GM11168 (cell line): ENCODE data around the gene STX12.
"Not testable (repeated sequence)": the region's sequence is repeated elsewhere in the genome, so short reads cannot be mapped to it uniquely, and the experiment has no call there.

Experiments used
- in situ Hi-C: fragments of 300-500 bp; cut with MboI; formaldehyde crosslinking; loops from one replicate; pipeline ENCODE4 v1.12.0; 2022; ENCODE audit warnings: low sequenced_read_pairs; ENCODE audit not compliant: unreplicated experiment

Gene STX12

GRCh38 chr1:27823784-27824183 is 50.8 kb downstream of the STX12 start:
- in situ Hi-C loops: no loop called here

DNA sequence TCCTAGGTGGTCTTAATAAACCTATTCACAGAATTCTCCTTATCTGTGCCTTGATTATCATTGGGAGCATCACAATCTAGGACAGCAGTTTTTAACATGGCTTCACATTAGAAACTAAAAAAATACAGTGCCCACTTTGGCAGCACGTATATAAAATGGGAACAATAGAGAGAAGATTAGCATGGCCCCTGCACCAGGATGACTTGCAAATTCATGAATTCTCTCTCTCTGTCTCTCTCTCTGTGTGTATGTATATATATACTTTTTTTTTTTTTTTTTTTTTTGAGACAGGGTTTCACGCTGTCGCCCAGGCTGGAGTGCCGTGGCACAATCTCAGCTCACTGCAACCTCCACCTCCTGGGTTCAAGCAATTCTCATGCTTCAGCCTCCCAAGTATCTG is 51.4 kb downstream of the STX12 start:
- in situ Hi-C loops: no loop called here

DNA sequence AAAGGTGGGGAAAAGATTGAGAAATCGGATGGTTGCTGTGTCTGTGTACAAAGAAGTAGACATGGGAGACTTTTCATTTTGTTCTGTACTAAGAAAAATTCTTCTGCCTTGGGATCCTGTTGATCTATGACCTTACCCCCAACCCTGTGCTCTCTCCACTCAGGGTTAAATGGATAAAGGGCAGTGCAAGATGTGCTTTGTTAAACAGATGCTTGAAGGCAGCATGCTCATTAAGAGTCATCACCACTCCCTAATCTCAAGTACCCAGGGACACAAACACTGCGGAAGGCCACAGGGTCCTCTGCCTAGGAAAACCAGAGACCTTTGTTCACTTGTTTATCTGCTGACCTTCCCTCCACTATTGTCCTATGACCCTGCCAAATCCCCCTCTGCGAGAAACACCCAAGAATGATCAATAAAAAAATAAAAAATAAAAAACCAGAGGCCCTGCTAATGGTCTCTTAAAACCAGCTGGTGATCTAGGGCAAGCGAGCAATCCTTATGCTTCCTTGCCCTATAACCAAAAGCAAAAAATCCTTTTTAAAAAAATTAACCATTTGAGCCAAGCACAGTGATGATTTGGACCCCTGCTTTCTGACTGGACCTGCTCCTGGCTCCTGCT is 56.4 kb downstream of the STX12 start:
- in situ Hi-C loops: not testable (repeated sequence)

DNA sequence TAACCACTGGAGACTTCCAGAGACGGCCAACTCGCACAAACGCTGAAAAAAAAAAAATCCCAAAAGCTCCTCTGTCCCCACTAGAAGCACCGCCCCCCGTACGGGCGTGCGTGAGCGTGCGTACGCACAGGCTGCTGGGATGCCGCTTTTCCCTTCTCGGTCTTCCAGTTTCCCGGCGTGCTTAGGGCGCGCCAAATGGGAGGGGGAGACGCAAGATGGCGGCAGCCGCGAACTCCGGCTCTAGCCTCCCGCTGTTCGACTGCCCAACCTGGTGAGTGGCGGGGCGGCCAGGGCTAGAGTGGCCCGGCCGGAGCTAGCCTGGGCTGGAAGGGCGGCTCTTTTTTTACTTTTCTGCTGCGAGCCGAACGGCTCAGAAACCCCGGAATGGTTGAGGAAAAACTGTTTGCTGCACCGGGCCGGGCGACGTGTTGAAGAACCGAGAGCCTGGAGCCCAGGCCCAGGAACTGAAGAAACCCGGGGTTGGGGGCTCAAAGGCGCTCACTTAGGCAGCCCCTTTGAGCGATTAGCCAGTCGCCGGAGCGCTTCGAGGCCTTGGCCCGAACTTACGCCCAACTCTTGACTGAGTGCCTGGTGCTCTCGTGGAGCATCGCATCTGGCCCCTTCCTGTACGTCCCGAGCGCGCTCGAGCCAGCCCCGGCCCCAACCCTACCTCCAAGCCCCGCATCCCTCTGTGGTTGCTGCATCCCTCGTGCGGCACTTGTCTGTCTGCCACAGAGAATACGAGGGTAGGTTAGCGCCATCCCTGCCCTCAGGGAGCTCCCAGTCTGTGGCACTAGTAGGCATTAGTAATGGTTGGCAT is 57.8 kb downstream of the STX12 start, which contains the start of gene PPP1R8:
PPP1R8 (plus strand) TSS at position 162 of the 820 bp plus-strand sequence; CDS start at position 216, 54 bp downstream.
- in situ Hi-C loops: no loop called here

DNA sequence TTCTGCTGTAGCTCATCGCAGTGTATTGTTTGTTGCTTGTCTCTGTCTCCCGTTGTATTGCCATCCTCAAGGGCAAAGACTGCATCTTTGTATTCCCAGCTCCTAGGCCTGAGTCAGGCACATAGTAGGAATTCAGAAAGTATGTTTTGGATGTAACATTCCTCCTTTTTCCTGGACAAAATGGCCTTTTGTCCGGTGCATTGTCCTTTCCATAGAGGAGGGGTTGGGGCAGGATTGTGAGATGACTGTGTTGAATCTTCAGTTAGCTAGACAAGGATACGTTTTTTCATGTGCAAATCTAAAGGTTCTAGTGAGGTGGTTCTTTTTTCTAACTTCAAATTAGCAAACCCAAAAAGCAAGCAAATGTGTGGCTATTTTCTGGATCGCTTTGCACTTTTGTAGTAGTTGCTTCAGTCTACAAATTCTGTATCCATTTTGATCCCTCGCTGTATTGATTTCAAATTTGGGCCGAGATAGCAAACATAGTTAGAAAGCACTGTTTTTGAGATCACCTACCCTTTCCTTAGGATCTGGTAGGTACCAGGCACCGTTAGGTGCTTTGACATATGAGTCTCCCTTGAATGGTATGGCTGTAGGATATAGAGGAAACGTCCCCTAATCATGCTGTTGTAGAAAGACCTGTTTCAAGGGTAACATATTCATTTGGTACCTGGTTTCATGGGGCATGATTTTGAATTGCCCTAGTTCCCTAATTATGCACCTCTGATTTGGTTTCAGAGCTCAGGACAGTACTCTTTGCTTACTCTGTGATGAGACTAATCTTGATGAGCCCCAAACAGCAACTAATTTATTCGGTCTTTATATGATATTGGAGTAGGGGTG is 58.8 kb downstream of the STX12 start:
- in situ Hi-C loops: no loop called here

DNA sequence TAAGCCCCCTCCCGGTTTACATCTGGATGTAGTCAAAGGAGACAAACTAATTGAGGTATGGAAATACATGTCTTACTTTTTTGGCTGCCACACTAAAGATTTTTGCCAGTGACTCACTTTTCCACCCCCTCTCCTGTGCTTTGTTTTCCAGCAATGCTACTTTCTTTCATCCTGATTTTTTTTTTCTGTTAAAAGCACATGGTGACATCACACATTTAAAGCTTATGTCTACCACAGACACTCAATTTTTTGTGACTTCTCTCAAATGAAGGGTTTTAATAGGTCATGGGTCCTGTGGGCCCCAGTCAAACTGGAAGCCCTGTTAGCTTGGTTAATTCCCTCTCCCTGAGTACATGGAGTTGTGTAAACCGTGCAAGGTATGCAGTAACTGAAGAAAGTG is 59.7 kb downstream of the STX12 start:
- in situ Hi-C loops: no loop called here

- in situ Hi-C loops: no loop called here
Measured at GRCh38 chr1:27833470-27833869, 60.5 kb downstream of the STX12 start.

GRCh38 chr1:27835046-27835445 is 62.0 kb downstream of the STX12 start:
- in situ Hi-C loops: no loop called here

DNA sequence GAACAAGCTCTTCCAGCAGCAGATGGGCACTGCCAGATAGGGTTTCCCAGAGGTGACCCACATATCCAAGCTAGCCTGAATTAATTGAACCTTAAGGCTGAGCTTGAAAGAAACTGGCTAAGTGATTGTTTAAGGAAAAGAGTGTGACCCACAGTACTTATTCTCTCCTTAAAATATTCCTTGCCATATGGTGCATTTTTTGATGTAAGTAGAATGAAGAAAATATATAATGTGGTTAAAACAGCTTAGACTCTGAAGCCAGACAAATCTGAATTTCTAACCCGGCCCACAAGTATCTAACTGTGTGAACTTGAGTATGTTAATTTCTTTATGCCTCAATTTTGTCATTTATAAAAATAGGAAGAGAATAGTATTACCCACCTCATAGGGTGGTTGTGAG is 62.5 kb downstream of the STX12 start:
- in situ Hi-C loops: no loop called here

DNA sequence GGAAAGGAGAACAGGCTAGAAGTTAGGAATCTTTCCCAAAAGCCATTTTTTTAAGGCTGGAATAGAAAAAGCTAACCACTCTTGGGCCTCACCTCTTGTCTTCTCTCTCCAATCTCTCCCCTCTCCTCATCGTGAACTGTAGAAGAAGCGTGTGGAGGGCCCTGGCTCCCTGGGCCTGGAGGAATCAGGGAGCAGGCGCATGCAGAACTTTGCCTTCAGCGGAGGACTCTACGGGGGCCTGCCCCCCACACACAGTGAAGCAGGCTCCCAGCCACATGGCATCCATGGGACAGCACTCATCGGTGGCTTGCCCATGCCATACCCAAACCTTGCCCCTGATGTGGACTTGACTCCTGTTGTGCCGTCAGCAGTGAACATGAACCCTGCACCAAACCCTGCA is 76.9 kb downstream of the STX12 start:
- in situ Hi-C loops: no loop called here

GRCh38 chr1:27855085-27855484 is 82.1 kb downstream of the STX12 start:
- in situ Hi-C loops: loop anchor here (5.0 kb wide), 1 partner anchor 42 kb away; no protein-coding TSS in a partner anchor

DNA sequence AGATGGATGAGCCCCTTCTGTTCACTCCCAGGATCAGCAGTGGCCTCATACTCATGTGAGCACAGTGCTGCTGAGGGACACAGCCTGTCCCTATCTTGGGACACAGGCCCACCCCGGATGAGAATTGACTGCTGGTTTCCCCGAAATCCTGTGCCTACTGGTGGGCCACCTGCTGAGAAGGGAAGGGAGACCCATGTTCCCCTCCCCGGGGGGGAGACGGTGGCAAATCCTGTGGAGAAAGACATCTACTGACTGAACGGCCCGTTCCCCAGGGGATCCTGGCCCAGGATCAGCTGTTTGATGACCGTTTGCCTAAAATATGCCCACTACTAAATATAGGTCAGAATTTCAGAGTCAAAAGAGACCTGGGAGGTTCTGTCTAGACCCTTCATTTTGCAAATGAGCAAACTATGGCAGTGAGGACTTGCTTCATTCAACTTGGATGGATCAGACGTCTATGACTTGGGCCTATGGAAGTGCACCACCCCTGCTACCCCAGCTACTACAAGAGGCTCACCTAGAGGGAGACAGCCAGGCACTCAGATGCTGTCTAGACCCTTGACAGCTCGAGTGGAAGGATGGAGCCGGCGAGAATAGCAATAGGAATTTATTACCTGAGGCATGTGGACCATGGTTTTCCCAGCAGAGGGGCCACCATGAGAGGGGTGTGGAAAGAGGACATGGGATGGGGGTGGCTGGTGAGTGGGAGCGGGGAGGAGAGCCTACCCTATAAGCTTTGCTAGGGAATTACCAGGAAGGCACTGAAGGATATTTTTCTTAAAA is 83.7 kb downstream of the STX12 start:
- in situ Hi-C loops: loop anchor here (5.0 kb wide), 1 partner anchor 41 kb away; no protein-coding TSS in a partner anchor

DNA sequence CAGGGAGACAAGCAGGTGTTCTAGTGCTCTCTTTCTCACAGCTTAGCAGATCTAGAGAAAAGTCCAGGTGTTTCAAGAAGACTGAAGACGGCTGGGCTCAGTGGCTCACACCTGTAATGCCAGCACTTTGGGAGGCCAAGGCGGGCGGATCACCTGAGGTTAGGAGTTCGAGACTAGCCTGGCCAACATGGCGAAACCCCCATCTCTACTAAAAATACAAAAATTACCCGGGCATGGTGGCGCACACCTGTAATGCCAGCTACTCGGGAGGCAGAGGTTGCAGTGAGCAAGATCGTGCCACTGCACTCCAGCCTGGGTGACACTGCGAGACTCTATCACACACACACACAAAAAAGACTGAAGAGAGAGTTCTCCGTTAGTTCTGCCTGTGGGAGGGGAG is 84.5 kb downstream of the STX12 start:
- in situ Hi-C loops: loop anchor here (5.0 kb wide), 1 partner anchor 40 kb away; no protein-coding TSS in a partner anchor

- in situ Hi-C loops: loop anchor here (5.0 kb wide), 1 partner anchor 39 kb away; no protein-coding TSS in a partner anchor
Measured at GRCh38 chr1:27858072-27858948, 85.3 kb downstream of the STX12 start.

DNA sequence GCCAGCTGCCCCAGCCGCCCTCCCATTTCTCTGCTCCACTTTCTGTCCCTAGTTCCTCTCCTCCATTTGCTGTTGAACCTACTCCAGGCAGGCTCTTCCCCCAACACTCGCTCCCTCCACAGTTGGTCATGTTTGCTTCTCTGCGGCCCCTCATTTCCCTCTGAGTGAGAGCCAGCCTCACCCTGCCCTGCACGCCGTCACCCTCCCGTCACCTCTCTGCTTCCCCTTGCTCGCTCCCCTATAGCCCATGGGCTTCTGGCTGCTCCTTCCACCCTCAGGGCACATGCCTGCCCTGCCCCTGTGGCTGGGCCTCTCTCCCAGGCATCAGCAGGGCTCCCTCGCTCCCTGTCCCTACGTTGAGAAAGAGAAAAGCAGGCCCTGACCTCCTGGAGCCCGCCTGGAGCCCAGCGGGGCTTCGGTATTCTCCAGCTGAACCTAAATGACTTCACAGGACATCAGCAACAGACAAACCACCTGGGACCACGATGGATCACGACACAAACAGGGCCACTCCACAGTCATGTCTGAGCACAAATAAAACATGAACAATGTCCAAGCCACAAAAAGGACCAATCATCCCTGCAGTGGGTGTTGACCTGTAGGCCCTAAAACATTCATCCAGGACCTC is 86.0 kb downstream of the STX12 start:
- in situ Hi-C loops: loop anchor here (5.0 kb wide), 1 partner anchor 38 kb away; no protein-coding TSS in a partner anchor

GRCh38 chr1:27861436-27861835 is 88.4 kb downstream of the STX12 start:
- in situ Hi-C loops: loop anchor here (10.0 kb wide), 1 partner anchor 113 kb away; no protein-coding TSS in a partner anchor

GRCh38 chr1:27862004-27862403 is 89.0 kb downstream of the STX12 start:
- in situ Hi-C loops: loop anchor here (10.0 kb wide), 1 partner anchor 113 kb away; no protein-coding TSS in a partner anchor
